HG02610 (cell line): ENCODE measurements around the gene NCBP3.

Source experiments
- ATAC-seq: cut with Tn5 transposase; IDR thresholded peaks from one replicate; pipeline ENCODE4 v1.9.1; 2021; ENCODE audit warnings: mild to moderate bottlenecking, moderate library complexity; ENCODE audit not compliant: unreplicated experiment

Gene NCBP3

GRCh38 chr17:3813171-3813570 lies 32.9 kb downstream of the NCBP3 start:
- ATAC-seq, result no peak

GRCh38 chr17:3812771-3813170 lies 33.3 kb downstream of the NCBP3 start:
- no peak for ATAC-seq

GRCh38 chr17:3812284-3812683 lies 33.8 kb downstream of the NCBP3 start:
- ATAC-seq, result no peak

- ATAC-seq, result no peak
Observed at GRCh38 chr17:3810019-3810418, 36.0 kb downstream of the NCBP3 start.

GRCh38 chr17:3809135-3809534 lies 36.9 kb downstream of the NCBP3 start:
- no peak for ATAC-seq

GRCh38 chr17:3808701-3809100 lies 37.3 kb downstream of the NCBP3 start:
- no peak for ATAC-seq

- no peak for ATAC-seq
Observed at GRCh38 chr17:3805581-3805980, 40.5 kb downstream of the NCBP3 start.

GRCh38 chr17:3804503-3804931 lies 41.5 kb downstream of the NCBP3 start:
- ATAC-seq, result no peak

GRCh38 chr17:3803308-3803640 lies 42.8 kb downstream of the NCBP3 start:
- no peak for ATAC-seq

- ATAC-seq, result no peak
Observed at GRCh38 chr17:3802461-3803307, 43.4 kb downstream of the NCBP3 start.

GRCh38 chr17:3801792-3802191 lies 44.3 kb downstream of the NCBP3 start:
- ATAC-seq, result no peak

- no peak for ATAC-seq
Observed at GRCh38 chr17:3801347-3801746, 44.7 kb downstream of the NCBP3 start.

- ATAC-seq, result no peak
Observed at GRCh38 chr17:3800362-3801271, 45.4 kb downstream of the NCBP3 start, which contains the start of gene ITGAE. Gene ITGAE (minus strand): TSS chr17:3801188. CDS start chr17:3801144, 44 bp downstream.

- no peak for ATAC-seq
Observed at GRCh38 chr17:3799181-3799945, 46.7 kb downstream of the NCBP3 start.

- ATAC-seq, result peak; percentile 35
Observed at GRCh38 chr17:3798273-3799180, 47.5 kb downstream of the NCBP3 start.

GRCh38 chr17:3796822-3797170 lies 49.2 kb downstream of the NCBP3 start:
- ATAC-seq, result peak; percentile 25

- ATAC-seq, result peak; percentile 74
Observed at GRCh38 chr17:3796110-3796821, 49.8 kb downstream of the NCBP3 start.

GRCh38 chr17:3795390-3796102 lies 50.5 kb downstream of the NCBP3 start:
- no peak for ATAC-seq
